Effector memory CD8-positive, alpha-beta T cell (primary cell): Measurements from ENCODE around the gene E2F4.
A peak's percentile ranks its signal among the peaks of the same experiment; 100 is the strongest.

ENCODE experiments used
- ATAC-seq: fragments of 150-1000 bp; cut with Tn5 transposase; replicated peaks from 2 replicates; pipeline ENCODE4 v1.10.0; 2021; ENCODE audit warnings: mild to moderate bottlenecking, moderate library complexity
- DNase-seq, 3 experiments: peaks; one replicate each; pipeline ENCODE4 v3.0.0; 2021
- H3K27ac Mint-ChIP-seq, 2 donors: one replicate each; pipeline ENCODE4 v1.8.0; 2022; ENCODE audit warnings: mild to moderate bottlenecking in 2 of 2, mixed read lengths in 2 of 2, moderate library complexity in 2 of 2
- H3K27me3 Mint-ChIP-seq, 2 donors: one replicate each; pipeline ENCODE4 v1.8.0; 2022; ENCODE audit warnings: mixed read lengths in 2 of 2
- H3K36me3 Mint-ChIP-seq: one replicate; pipeline ENCODE4 v1.8.0; 2022; ENCODE audit warnings: mild to moderate bottlenecking, moderate library complexity, mixed read lengths; ENCODE audit not compliant: insufficient read depth
- H3K4me1 Mint-ChIP-seq, 2 donors: one replicate each; pipeline ENCODE4 v1.8.0; 2022; ENCODE audit warnings: low read depth in 2 of 2, mixed read lengths in 2 of 2
- H3K4me3 Mint-ChIP-seq, 2 donors: one replicate each; pipeline ENCODE4 v1.8.0; 2022; ENCODE audit warnings: mild to moderate bottlenecking in 2 of 2, mixed read lengths in 2 of 2, moderate library complexity in 2 of 2
- H3K9me3 Mint-ChIP-seq, 2 donors: one replicate each; pipeline ENCODE4 v1.8.0; 2022; ENCODE audit warnings: mixed read lengths in 2 of 2
- total RNA-seq, 9 experiments: gene quantifications; one replicate each; lab custom pipeline; 2026; lab: John Stamatoyannopoulos, UW

E2F4 gene, protein sequence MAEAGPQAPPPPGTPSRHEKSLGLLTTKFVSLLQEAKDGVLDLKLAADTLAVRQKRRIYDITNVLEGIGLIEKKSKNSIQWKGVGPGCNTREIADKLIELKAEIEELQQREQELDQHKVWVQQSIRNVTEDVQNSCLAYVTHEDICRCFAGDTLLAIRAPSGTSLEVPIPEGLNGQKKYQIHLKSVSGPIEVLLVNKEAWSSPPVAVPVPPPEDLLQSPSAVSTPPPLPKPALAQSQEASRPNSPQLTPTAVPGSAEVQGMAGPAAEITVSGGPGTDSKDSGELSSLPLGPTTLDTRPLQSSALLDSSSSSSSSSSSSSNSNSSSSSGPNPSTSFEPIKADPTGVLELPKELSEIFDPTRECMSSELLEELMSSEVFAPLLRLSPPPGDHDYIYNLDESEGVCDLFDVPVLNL
- 62.1 to 228 (median 119) reads per million in 9 experiments for total RNA-seq

DNA sequence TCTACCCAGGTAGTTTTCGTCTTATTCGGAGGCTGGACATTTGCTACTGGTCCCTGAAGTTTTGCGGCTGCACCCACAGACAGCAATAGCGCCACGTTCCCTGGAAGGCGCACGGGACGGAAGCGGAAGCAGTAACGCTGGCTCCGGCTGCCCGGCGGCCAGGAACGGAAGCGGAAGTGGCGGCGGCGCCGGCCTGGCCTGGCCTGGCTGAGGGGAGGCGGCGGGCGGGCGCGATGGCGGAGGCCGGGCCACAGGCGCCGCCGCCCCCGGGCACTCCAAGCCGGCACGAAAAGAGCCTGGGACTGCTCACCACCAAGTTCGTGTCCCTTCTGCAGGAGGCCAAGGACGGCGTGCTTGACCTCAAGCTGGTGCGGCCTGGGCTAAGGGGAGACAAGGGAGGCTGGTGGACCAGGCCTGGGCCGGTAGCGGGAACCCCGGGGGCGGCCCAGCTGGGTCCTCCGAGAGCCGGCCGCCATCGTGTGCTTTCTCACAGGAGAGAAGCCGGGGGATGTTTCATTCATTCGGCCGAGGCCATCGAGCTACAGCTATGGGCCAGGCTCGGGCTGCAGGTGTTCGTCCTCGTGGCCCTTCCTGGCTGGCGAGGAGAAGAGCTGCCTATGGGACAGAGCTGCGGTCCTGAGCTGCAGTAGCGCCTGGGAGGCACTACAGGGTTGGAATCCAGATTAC is at the start of gene E2F4:
E2F4 (plus strand) TSS at position 161 of the 687 bp plus-strand sequence; CDS start at position 234, 73 bp downstream.
- ATAC-seq = peak; percentile 97
- no peaks in the 10 kb centered on the region for H3K9me3 Mint-ChIP-seq
- H3K27ac Mint-ChIP-seq = peak within 1 kb of the TSS; percentile 89 to 94
- H3K4me1 Mint-ChIP-seq = peaks cover 37 to 41% of the 10 kb centered on the region in 2 donors
- H3K27me3 Mint-ChIP-seq = no peaks in the 10 kb centered on the region
- peaks cover 33% of the 10 kb centered on the region for H3K36me3 Mint-ChIP-seq
- DNase-seq = peak; percentile 83 to 85 (median 84)
- H3K4me3 Mint-ChIP-seq = peak within 1 kb of the TSS; percentile 84 to 89

DNA sequence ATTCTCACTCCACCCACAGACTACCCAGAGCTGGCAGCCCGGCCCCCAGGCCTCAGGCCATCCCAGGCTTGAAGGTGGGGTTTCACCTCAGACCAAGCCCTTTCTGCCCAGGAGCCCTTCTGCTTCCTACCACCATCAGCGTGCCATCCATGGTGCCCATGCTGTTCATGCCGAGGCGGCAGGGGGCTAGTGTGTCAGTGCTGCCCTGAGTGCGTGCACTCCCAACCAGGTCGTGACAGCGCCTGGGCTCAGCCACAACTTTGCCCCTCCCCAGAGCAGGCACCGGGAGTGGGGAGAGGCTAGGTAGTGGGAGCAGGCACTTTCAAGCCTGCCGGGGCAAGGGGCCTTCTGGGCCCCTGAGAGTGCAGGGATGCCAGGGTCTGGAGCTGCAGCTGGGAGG is 49.6 kb upstream of the E2F4 start:
- H3K36me3 Mint-ChIP-seq = peaks cover 47% of the 10 kb centered on the region
- ATAC-seq = no peak
- no peak for DNase-seq
- H3K4me3 Mint-ChIP-seq = no peak overlapping the region
- H3K4me1 Mint-ChIP-seq = no peaks in the 10 kb centered on the region
- no peaks in the 10 kb centered on the region for H3K9me3 Mint-ChIP-seq
- H3K27ac Mint-ChIP-seq = no peak overlapping the region
- H3K27me3 Mint-ChIP-seq = no peaks in the 10 kb centered on the region

DNA sequence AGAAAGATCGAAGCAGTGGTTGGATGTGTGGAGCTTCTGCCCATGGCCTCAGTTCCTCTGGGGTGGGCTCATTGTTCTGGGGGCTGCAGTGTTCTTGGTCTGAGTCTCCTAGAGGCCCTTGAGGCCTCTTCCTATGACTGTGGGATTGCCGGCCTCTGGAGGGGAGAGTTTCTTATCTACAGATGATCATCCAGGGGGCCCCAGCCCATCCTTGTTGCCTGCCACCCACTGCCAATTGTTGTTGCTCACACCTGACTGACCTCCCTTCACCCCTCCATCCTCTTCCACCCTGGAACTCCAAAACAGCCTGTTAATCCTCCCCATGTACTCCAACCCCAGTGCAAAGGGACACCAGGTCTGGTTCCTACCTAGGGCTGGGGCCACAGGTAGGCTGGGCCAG is 47.0 kb upstream of the E2F4 start:
- no peak for ATAC-seq
- Mint-ChIP-seq H3K9me3 (no peaks in the 10 kb centered on the region), H3K4me1 (peaks cover 0 to 4% of the 10 kb centered on the region in 2 donors), H3K27ac (no peak overlapping the region), H3K36me3 (peaks cover 37% of the 10 kb centered on the region), H3K27me3 (no peaks in the 10 kb centered on the region), H3K4me3 (no peak overlapping the region)
- DNase-seq = no peak

DNA sequence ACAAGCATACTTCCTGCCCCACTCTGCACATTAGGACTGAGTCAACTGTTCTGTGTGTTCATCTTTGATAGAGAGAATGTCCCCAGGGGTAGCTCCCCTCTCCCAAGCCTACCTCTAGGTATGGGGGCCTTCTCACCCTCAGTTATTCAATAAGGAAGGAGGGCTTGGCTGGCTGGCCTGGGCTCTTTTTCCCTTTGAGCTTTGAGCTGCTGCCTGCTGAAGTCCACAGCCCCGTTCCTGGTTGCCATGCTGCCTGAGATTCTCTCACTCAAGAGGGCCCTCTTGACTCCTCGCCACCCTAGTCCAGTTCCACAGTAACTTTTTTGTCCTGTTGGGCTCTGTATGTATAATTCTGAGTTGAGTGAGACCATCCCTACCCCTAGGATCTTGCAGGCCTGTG is 46.2 kb upstream of the E2F4 start:
- Mint-ChIP-seq H3K27ac (no peak overlapping the region), H3K4me3 (no peak overlapping the region)

DNA sequence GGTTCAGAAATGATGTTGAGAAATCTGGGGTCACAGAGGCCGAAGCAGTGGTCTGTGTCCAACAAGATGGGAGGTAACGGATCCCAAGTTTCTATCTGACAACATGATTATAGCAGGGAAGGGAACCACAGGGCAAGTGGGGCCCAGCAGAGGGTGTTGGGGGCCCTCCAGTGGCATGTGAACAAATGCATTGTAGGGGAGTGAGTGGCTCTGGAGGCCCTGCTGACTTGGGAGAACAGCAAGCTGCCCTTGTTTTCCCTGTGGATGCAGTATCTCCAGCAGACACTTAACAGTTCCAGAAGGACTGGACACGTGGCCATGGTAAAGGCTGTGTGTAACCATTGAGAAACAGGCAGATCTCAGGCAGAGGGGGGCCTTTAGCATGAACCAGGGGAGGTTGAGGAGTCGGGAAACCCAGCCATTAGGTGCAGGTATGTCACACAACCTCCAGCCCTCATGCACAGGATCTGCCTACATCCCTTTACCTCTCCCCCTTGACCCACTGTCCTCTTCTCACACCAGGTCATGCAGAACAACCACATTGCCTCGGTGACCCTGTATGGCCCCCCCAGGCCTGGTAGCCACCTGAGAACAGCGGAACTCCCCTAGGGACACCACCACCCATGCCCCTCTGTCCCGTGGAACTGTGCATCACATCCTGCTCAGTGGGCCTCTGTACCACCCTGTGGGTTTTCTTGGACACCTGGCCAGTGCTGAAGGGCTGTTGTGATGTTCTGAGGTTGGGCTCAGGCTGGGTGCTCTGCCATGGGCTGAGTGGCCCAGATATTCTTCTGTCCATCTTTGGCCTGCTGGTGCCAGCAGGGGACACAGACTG is 45.2 kb upstream of the E2F4 start:
- Mint-ChIP-seq H3K27me3 (no peaks in the 10 kb centered on the region), H3K36me3 (peaks cover 22% of the 10 kb centered on the region), H3K4me1 (peaks cover 8 to 11% of the 10 kb centered on the region in 2 donors), H3K27ac (no peak overlapping the region), H3K9me3 (no peaks in the 10 kb centered on the region), H3K4me3 (no peak overlapping the region)
- DNase-seq = no peak
- no peak for ATAC-seq

More for the DNA sequence above, 46.2 kb upstream of the E2F4 start:
- H3K36me3 Mint-ChIP-seq = peaks cover 32% of the 10 kb centered on the region
- ATAC-seq = no peak
- H3K9me3 Mint-ChIP-seq = no peaks in the 10 kb centered on the region
- H3K27me3 Mint-ChIP-seq = no peaks in the 10 kb centered on the region
- DNase-seq = no peak
- peaks cover 0 to 4% of the 10 kb centered on the region in 2 donors for H3K4me1 Mint-ChIP-seq

DNA sequence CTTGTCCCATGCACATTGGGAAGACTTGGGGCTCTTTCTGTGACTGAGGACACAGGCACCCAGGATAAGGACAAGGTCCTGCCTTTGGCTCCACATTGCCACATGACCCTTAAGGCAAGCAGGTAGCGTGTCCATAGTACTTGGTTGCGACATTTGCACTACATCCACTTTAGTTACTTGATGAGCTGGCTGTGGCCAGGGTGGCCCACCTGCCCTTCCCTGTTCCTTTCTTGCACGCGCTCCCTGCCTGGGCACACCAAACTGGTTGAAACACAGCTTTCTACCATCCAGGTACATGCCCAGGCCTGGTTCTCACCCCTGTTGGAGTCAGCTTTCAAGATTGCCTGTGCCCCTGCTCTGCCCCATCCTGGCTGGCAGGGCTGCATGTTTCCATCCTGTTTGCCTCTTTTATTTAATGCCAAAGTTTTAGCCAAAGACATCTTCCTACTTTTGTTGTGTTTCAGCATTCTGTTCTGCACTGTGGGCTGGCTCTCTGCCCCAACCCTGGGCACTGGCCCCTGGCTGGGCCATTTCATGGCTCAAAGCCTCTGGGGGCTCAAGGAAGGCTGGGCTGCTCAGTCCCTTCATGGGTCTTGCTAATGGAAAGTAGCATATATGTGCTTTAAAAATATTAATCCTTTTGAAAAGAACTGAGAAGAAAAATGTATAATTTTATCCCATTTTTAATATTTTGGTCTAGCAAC is 44.4 kb upstream of the E2F4 start:
- DNase-seq (no peak), ATAC-seq (no peak)
- Mint-ChIP-seq H3K4me3 (no peak overlapping the region), H3K9me3 (no peaks in the 10 kb centered on the region), H3K36me3 (peaks cover 22% of the 10 kb centered on the region), H3K27ac (peak overlapping the region in 1 of 2 donors; percentile 6), H3K4me1 (peaks cover 8 to 13% of the 10 kb centered on the region in 2 donors), H3K27me3 (no peaks in the 10 kb centered on the region)

DNA sequence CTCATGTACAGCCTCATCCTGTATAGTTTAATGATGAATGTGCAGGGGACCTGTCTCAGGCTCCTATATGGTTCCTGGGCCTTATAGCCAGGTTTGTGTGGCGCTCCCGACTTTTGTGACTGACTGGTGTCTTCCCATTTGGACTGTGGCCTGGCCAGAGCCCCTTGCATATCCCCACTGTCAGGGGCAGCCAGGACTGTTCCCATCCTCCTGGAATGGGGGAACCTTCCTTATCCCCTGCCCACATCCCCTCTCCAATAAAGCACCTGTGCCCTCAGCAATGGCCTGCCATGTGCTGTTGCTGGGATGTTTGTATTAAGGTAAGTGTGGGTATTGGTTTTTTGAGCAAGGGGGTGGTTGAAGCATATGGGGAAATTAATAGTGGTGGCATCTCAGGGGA is 43.7 kb upstream of the E2F4 start:
- peaks cover 15 to 17% of the 10 kb centered on the region in 2 donors for H3K4me1 Mint-ChIP-seq
- DNase-seq (no peak), ATAC-seq (no peak)
- no peaks in the 10 kb centered on the region for H3K9me3 Mint-ChIP-seq
- H3K36me3 Mint-ChIP-seq = peaks cover 22% of the 10 kb centered on the region
- H3K27me3 Mint-ChIP-seq = no peaks in the 10 kb centered on the region
- H3K4me3 Mint-ChIP-seq = peak overlapping the region in 1 of 2 donors; percentile 68
- peak overlapping the region in 1 of 2 donors; percentile 65 for H3K27ac Mint-ChIP-seq

DNA sequence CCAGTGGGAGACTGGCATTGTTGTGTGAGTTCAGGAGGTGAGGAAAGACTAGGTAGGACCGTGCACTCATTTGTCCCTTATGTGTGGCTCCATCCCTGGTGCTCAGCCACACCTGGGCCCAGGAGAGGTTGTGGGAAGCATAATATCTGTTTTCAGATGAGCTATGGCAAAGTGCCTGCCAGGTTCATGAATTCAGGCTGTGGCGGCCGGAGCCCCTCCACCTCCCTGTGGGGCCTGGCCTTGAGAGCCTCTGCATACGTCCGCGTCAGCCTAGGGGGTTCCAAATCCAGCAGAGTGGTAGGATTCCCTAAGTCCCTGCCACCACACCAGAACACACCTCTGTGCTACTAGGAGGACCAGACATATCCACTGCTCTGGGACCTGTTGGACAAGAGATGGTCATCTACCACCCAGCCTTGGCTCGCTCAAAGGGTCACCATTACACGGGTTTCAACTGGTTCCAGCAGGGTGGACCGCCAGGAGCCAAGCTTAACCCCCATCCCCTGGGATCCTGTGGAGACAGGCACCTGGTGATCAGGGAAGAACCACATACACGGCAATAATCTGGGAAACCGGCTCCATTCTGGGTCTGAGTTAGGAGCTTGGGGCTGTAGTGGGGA is 43.2 kb upstream of the E2F4 start:
- H3K27ac Mint-ChIP-seq = peak overlapping the region in 1 of 2 donors; percentile 65
- no peak for DNase-seq
- H3K36me3 Mint-ChIP-seq = peaks cover 19% of the 10 kb centered on the region

DNA sequence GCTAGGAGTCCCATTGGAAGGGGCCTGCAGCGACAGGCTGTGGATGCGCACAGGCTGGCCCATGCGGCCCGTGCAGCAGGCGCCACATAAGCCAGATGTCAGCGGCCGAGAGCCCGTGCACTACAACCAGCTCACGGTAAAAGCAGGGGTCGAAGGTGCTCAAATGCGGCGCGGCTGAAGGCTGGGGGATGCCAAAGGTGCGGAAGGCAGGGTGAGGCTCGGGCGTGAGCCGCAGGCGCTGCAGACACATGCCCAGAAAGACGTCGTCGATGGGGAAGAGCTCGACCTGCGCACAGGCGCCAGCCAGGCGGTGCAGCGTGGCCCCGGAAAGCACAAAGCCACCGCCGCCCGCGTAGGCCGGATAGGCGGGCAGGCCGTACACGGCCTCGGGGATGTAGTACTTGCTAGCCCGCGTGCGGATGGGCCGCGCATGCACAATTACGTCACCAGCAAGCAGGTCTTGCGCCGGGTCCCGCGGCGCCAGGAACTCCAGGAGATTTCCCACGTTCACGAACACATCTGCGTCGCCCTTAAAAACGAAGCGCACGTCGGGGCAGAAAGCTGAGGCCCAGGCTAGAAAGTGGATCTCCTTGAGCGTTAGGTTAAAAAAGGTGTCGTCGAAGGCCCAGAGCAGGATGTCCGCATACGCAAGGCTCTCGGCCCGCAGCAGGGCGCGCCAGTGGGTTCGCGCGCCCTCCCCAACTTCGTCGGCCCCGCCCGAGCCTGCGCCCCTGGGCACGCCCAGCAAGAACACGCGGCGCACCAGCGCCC is 42.5 kb upstream of the E2F4 start:
- Mint-ChIP-seq H3K36me3 (peaks cover 21% of the 10 kb centered on the region), H3K4me1 (peaks cover 22 to 23% of the 10 kb centered on the region in 2 donors), H3K9me3 (no peaks in the 10 kb centered on the region), H3K27ac (no peak overlapping the region), H3K27me3 (no peaks in the 10 kb centered on the region), H3K4me3 (peak overlapping the region; percentile 56 to 68)
- no peak for DNase-seq
- ATAC-seq = peak; percentile 43

More for the DNA sequence above, 43.2 kb upstream of the E2F4 start:
- H3K4me3 Mint-ChIP-seq = peak overlapping the region; percentile 56 to 68
- H3K27me3 Mint-ChIP-seq = no peaks in the 10 kb centered on the region
- peaks cover 19 to 20% of the 10 kb centered on the region in 2 donors for H3K4me1 Mint-ChIP-seq
- no peak for ATAC-seq
- H3K9me3 Mint-ChIP-seq = no peaks in the 10 kb centered on the region

DNA sequence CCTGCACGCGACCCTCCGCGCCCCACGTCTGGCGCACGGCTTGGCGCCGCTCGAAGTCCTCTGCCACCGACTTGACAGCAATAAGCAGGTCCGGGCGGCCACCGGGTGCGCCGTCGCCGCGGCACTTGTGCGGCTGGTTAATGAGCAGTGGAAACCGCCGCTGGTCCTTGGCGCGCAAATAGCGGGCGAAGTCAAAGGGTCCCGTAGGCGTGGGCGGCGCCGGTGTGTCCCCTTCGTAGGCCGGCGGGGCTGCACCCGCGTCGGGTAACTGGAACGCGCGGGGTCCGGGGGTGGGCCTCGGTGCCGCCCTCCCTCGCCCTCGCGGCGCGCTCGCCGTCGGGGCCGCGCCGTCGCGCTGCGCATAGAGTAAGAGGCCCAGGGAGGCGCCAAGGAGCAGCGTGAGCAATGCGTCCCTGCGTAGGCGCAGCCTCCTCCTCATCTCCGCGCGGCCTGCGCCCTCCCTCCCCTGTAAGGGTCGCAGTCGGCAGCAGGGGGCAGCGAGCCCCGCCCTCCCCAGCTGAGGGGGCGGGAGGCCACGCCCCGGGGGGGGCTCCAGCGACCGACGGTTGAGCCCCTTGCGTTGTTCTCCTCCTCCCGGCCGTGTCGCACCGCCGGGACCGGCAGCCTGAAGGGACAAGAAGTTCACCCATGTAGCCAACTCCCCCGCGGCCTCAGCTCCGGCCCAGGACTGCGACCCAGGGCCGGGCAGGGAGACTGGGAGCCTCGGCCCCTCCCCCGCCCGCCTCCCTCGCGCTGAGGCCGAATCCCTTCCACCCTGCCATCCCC is 41.7 kb upstream of the E2F4 start:
- ATAC-seq (peak; percentile 72), DNase-seq (peak in 1 of 3 experiments; percentile 24)
- H3K9me3 Mint-ChIP-seq = no peaks in the 10 kb centered on the region
- H3K4me3 Mint-ChIP-seq = peak overlapping the region; percentile 81 to 82
- H3K27me3 Mint-ChIP-seq = no peaks in the 10 kb centered on the region
- no peak overlapping the region for H3K27ac Mint-ChIP-seq
- H3K4me1 Mint-ChIP-seq = peaks cover 23 to 24% of the 10 kb centered on the region in 2 donors
- peaks cover 17% of the 10 kb centered on the region for H3K36me3 Mint-ChIP-seq

DNA sequence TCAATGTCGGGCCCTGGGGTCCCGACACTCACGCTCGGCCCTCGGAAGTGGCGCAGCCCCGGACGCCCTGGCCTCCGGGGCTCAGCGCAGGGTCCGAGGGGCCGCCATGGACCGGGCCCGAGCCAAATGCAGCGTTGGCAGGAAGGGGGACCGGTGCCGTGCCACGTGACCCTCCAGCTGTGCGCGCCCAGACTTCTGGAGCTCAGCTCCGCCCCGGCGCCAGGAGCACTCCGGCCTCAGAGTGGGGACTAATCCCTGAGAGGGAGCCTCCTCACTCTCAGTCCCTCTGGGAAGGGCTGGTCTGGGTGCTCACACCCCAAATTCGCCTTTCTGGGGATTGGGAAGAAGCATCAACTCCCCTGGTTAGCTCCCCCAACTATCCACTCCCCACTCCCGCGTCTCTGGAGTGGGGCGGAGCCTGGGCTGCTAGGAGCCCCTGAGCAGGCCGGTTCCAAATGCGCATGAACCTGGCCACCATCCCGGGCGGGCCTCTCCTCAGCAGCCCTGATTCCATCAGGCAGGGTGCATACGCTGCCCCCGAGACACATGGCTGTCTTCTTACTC is 41.0 kb upstream of the E2F4 start, which contains the start of gene B3GNT9:
B3GNT9 (minus strand) TSS at position 166 of the 564 bp plus-strand sequence. CDS start 513 bp downstream, outside the sequence.
- Mint-ChIP-seq H3K27ac (peak within 1 kb of the TSS in 1 of 2 donors; percentile 57), H3K4me1 (peaks cover 25 to 28% of the 10 kb centered on the region in 2 donors), H3K9me3 (no peaks in the 10 kb centered on the region), H3K4me3 (peak within 1 kb of the TSS; percentile 81 to 82), H3K36me3 (peaks cover 16% of the 10 kb centered on the region), H3K27me3 (no peaks in the 10 kb centered on the region)
- DNase-seq (no peak), ATAC-seq (peak; percentile 27)
